ENCODE measurements around the gene TMEM154. TPM values are rescaled to one million over a fixed set of nuclear protein-coding genes. Genes with fewer than 3 reads are reported as not detected.

The TMEM154 gene
- total and polyA plus RNA-seq, 4 donors = 0.56 to 2.3 (median 0.94) TPM

GRCh38 chr4:152601156-152601555, 78.6 kb downstream of the TMEM154 start:
- H3K4me1 ChIP-seq (ENCODE audit: control insufficient read depth, insufficient read depth, low read length) = peaks cover 14% of the 10 kb centered on the region
- no peak for DNase-seq (ENCODE audit: low read depth in 4 of 6, low spot score in 6 of 6)
- no peak overlapping the region for H3K4me3 ChIP-seq (ENCODE audit: low read depth, low read length)
- 100% methylated on average over 2 of the region's 5 CpGs for WGBS (ENCODE audit: insufficient coverage)
- H3K9me3 ChIP-seq (ENCODE audit: control insufficient read depth, insufficient read depth, low read length) = no peaks in the 10 kb centered on the region
- H3K27me3 ChIP-seq (ENCODE audit: control insufficient read depth, insufficient read depth, low read length) = peaks cover 3% of the 10 kb centered on the region
- H3K36me3 ChIP-seq (ENCODE audit: control insufficient read depth, insufficient read depth, low read length) = no peaks in the 10 kb centered on the region
- no peak overlapping the region for H3K27ac ChIP-seq (ENCODE audit: low read depth, low read length)

GRCh38 chr4:152599636-152600035, 80.2 kb downstream of the TMEM154 start:
- no CpG with 5 or more reads among the region's 1 CpG for WGBS (ENCODE audit: insufficient coverage)
- H3K27me3 ChIP-seq (ENCODE audit: control insufficient read depth, insufficient read depth, low read length) = peaks cover 5% of the 10 kb centered on the region
- H3K27ac ChIP-seq (ENCODE audit: low read depth, low read length) = no peak overlapping the region

GRCh38 chr4:152599095-152599494, 80.7 kb downstream of the TMEM154 start:
- Histone ChIP-seq H3K4me1 (ENCODE audit: control insufficient read depth, insufficient read depth, low read length) (peaks cover 3% of the 10 kb centered on the region), H3K27ac (ENCODE audit: low read depth, low read length) (no peak overlapping the region), H3K36me3 (ENCODE audit: control insufficient read depth, insufficient read depth, low read length) (no peaks in the 10 kb centered on the region), H3K4me3 (ENCODE audit: low read depth, low read length) (no peak overlapping the region), H3K9me3 (ENCODE audit: control insufficient read depth, insufficient read depth, low read length) (no peaks in the 10 kb centered on the region), H3K27me3 (ENCODE audit: control insufficient read depth, insufficient read depth, low read length) (peaks cover 2% of the 10 kb centered on the region)
- peak in 1 of 6 donors; percentile 55 for DNase-seq (ENCODE audit: low read depth in 4 of 6, low spot score in 6 of 6)
- 58% methylated on average over 3 of the region's 6 CpGs for WGBS (ENCODE audit: insufficient coverage)

More at GRCh38 chr4:152599636-152600035, 80.2 kb downstream of the TMEM154 start:
- no peaks in the 10 kb centered on the region for H3K9me3 ChIP-seq (ENCODE audit: control insufficient read depth, insufficient read depth, low read length)
- H3K36me3 ChIP-seq (ENCODE audit: control insufficient read depth, insufficient read depth, low read length) = no peaks in the 10 kb centered on the region
- no peak for DNase-seq (ENCODE audit: low read depth in 4 of 6, low spot score in 6 of 6)
- no peak overlapping the region for H3K4me3 ChIP-seq (ENCODE audit: low read depth, low read length)
- H3K4me1 ChIP-seq (ENCODE audit: control insufficient read depth, insufficient read depth, low read length) = peaks cover 3% of the 10 kb centered on the region

GRCh38 chr4:152598454-152598853, 81.3 kb downstream of the TMEM154 start:
- Histone ChIP-seq H3K27me3 (ENCODE audit: control insufficient read depth, insufficient read depth, low read length) (peaks cover 2% of the 10 kb centered on the region), H3K9me3 (ENCODE audit: control insufficient read depth, insufficient read depth, low read length) (no peaks in the 10 kb centered on the region), H3K4me3 (ENCODE audit: low read depth, low read length) (no peak overlapping the region), H3K27ac (ENCODE audit: low read depth, low read length) (no peak overlapping the region), H3K36me3 (ENCODE audit: control insufficient read depth, insufficient read depth, low read length) (no peaks in the 10 kb centered on the region), H3K4me1 (ENCODE audit: control insufficient read depth, insufficient read depth, low read length) (peaks cover 3% of the 10 kb centered on the region)
- WGBS (ENCODE audit: insufficient coverage) = no CpG with 5 or more reads among the region's 2 CpGs
- DNase-seq (ENCODE audit: low read depth in 4 of 6, low spot score in 6 of 6) = peak in 1 of 6 donors; percentile 9

GRCh38 chr4:152594978-152595925, 84.5 kb downstream of the TMEM154 start:
- 61% methylated on average over 4 of the region's 11 CpGs for WGBS (ENCODE audit: insufficient coverage)
- Histone ChIP-seq H3K27ac (ENCODE audit: low read depth, low read length) (no peak overlapping the region), H3K27me3 (ENCODE audit: control insufficient read depth, insufficient read depth, low read length) (peaks cover 2% of the 10 kb centered on the region), H3K9me3 (ENCODE audit: control insufficient read depth, insufficient read depth, low read length) (no peaks in the 10 kb centered on the region), H3K36me3 (ENCODE audit: control insufficient read depth, insufficient read depth, low read length) (no peaks in the 10 kb centered on the region), H3K4me3 (ENCODE audit: low read depth, low read length) (no peak overlapping the region), H3K4me1 (ENCODE audit: control insufficient read depth, insufficient read depth, low read length) (peaks cover 9% of the 10 kb centered on the region)
- peak in 2 of 6 donors; percentile 52 to 88 for DNase-seq (ENCODE audit: low read depth in 4 of 6, low spot score in 6 of 6)

- Histone ChIP-seq H3K27ac (ENCODE audit: low read depth, low read length) (no peak overlapping the region), H3K9me3 (ENCODE audit: control insufficient read depth, insufficient read depth, low read length) (no peaks in the 10 kb centered on the region), H3K4me1 (ENCODE audit: control insufficient read depth, insufficient read depth, low read length) (peaks cover 9% of the 10 kb centered on the region), H3K36me3 (ENCODE audit: control insufficient read depth, insufficient read depth, low read length) (no peaks in the 10 kb centered on the region), H3K4me3 (ENCODE audit: low read depth, low read length) (no peak overlapping the region), H3K27me3 (ENCODE audit: control insufficient read depth, insufficient read depth, low read length) (peaks cover 2% of the 10 kb centered on the region)
- DNase-seq (ENCODE audit: low read depth in 4 of 6, low spot score in 6 of 6) = no peak
- WGBS (ENCODE audit: insufficient coverage) = no CpG with 5 or more reads among the region's 2 CpGs
These were observed 85.7 kb downstream of the TMEM154 start for GRCh38 chr4:152594057-152594456.

GRCh38 chr4:152591876-152592275, 87.9 kb downstream of the TMEM154 start:
- no peak overlapping the region for H3K27ac ChIP-seq (ENCODE audit: low read depth, low read length)
- DNase-seq (ENCODE audit: low read depth in 4 of 6, low spot score in 6 of 6) = peak in 2 of 6 donors; percentile 43 to 44
- peaks cover 2% of the 10 kb centered on the region for H3K27me3 ChIP-seq (ENCODE audit: control insufficient read depth, insufficient read depth, low read length)
- peaks cover 9% of the 10 kb centered on the region for H3K4me1 ChIP-seq (ENCODE audit: control insufficient read depth, insufficient read depth, low read length)
- no peaks in the 10 kb centered on the region for H3K36me3 ChIP-seq (ENCODE audit: control insufficient read depth, insufficient read depth, low read length)
- no peaks in the 10 kb centered on the region for H3K9me3 ChIP-seq (ENCODE audit: control insufficient read depth, insufficient read depth, low read length)
- no peak overlapping the region for H3K4me3 ChIP-seq (ENCODE audit: low read depth, low read length)
- no CpG with 5 or more reads among the region's 6 CpGs for whole genome bisulfite sequencing (ENCODE audit: insufficient coverage)

GRCh38 chr4:152591396-152591795, 88.4 kb downstream of the TMEM154 start:
- WGBS (ENCODE audit: insufficient coverage) = under 1% methylated on average over 10 of the region's 13 CpGs
- H3K4me3 ChIP-seq (ENCODE audit: low read depth, low read length) = no peak overlapping the region
- peak in 2 of 6 donors; percentile 56 to 77 for DNase-seq (ENCODE audit: low read depth in 4 of 6, low spot score in 6 of 6)
- no peaks in the 10 kb centered on the region for H3K9me3 ChIP-seq (ENCODE audit: control insufficient read depth, insufficient read depth, low read length)
- peaks cover 2% of the 10 kb centered on the region for H3K27me3 ChIP-seq (ENCODE audit: control insufficient read depth, insufficient read depth, low read length)
- H3K4me1 ChIP-seq (ENCODE audit: control insufficient read depth, insufficient read depth, low read length) = peaks cover 9% of the 10 kb centered on the region
- no peaks in the 10 kb centered on the region for H3K36me3 ChIP-seq (ENCODE audit: control insufficient read depth, insufficient read depth, low read length)
- H3K27ac ChIP-seq (ENCODE audit: low read depth, low read length) = no peak overlapping the region

- peak in 2 of 6 donors; percentile 80 to 91 for DNase-seq (ENCODE audit: low read depth in 4 of 6, low spot score in 6 of 6)
- no peaks in the 10 kb centered on the region for H3K9me3 ChIP-seq (ENCODE audit: control insufficient read depth, insufficient read depth, low read length)
- H3K4me3 ChIP-seq (ENCODE audit: low read depth, low read length) = no peak overlapping the region
- peaks cover 6% of the 10 kb centered on the region for H3K4me1 ChIP-seq (ENCODE audit: control insufficient read depth, insufficient read depth, low read length)
- WGBS (ENCODE audit: insufficient coverage) = 25% methylated on average over 3 of the region's 4 CpGs
- no peaks in the 10 kb centered on the region for H3K27me3 ChIP-seq (ENCODE audit: control insufficient read depth, insufficient read depth, low read length)
- H3K27ac ChIP-seq (ENCODE audit: low read depth, low read length) = no peak overlapping the region
- H3K36me3 ChIP-seq (ENCODE audit: control insufficient read depth, insufficient read depth, low read length) = no peaks in the 10 kb centered on the region
These were observed 89.4 kb downstream of the TMEM154 start for GRCh38 chr4:152590179-152591031.
